Gastroesophageal sphincter (tissue), 4 donors: Measurements from ENCODE around the gene RHBG. TPM values are rescaled to one million over a fixed set of nuclear protein-coding genes. Genes with fewer than 3 reads are reported as not detected.

Experiments
- ATAC-seq: fragments of 150-250 bp; one replicate; pipeline ENCODE4 v1.9.1; 2016; ENCODE audit warnings: mild to moderate bottlenecking, moderate library complexity
- H3K27ac ChIP-seq, 4 donors: fragments of 200-600 bp; sonication (generic) in 3 of 4; 1 replicate in 3 of 4; 2 replicates in 1 of 4; pipeline ENCODE4 v1.5.1; 2016 to 2019
- H3K27me3 ChIP-seq: fragments of 200-600 bp; sonication (generic); one replicate; pipeline ENCODE4 v1.5.1; 2019
- H3K36me3 ChIP-seq, 2 donors: fragments of 200-600 bp; sonication (generic); one replicate each; pipeline ENCODE4 v1.5.1; 2019; ENCODE audit warnings: control low read depth in 1 of 2
- H3K4me1 ChIP-seq, 3 donors: fragments of 200-600 bp; sonication (generic); 1 replicate in 2 of 3; 2 replicates in 1 of 3; pipeline ENCODE4 v1.5.1; 2016 to 2019; ENCODE audit warnings: control low read depth in 2 of 3
- H3K4me3 ChIP-seq, 2 donors: fragments of 200-600 bp; sonication (generic); one replicate each; pipeline ENCODE4 v1.5.1; 2019; ENCODE audit warnings: mild to moderate bottlenecking in 1 of 2, moderate library complexity in 1 of 2
- H3K9me3 ChIP-seq, 3 donors: fragments of 200-600 bp; sonication (generic); one replicate each; pipeline ENCODE4 v1.5.1; 2017 to 2019; ENCODE audit warnings: control low read depth in 2 of 3
- CTCF ChIP-seq, 4 experiments: fragments of 200-600 bp in 2 of 4; fragments of 450-650 bp in 2 of 4; sonication (generic) in 1 of 4; IDR thresholded peaks; one replicate each; pipeline ENCODE4 v1.5.1; 2017 to 2019; ENCODE audit warnings: antibody characterized with exemption in 4 of 4, mild to moderate bottlenecking in 2 of 4, moderate library complexity in 2 of 4
- EP300 ChIP-seq: sonication (generic); formaldehyde crosslinking; IDR thresholded peaks from one replicate; pipeline ENCODE4 v1.6.1; 2017; ENCODE audit warnings: antibody characterized with exemption, mild to moderate bottlenecking
- POLR2A ChIP-seq, 2 donors: fragments of 450-650 bp; IDR thresholded peaks; one replicate each; pipeline ENCODE4 v1.6.1; 2017; ENCODE audit warnings: antibody characterized with exemption in 2 of 2, mild to moderate bottlenecking in 2 of 2, moderate library complexity in 1 of 2
- POLR2AphosphoS5 ChIP-seq: sonication (generic); formaldehyde crosslinking; IDR thresholded peaks from one replicate; pipeline ENCODE4 v1.6.1; 2017; ENCODE audit warnings: antibody characterized with exemption
- WGBS, 2 donors: methylation state at CpG; one replicate each; pipeline ENCODE4 v1.1.5; 2018; ENCODE audit warnings: low coverage in 1 of 2; 5-methylcytosine and 5-hydroxymethylcytosine counted together
- total RNA-seq, 4 donors: library from RNA; depleted of rRNA; stranded (reverse); fragments of >200 nt; gene quantifications; one replicate each; pipeline ENCODE4 v1.1.0, GENCODE V29; 2016

The RHBG gene
- total RNA-seq, 4 donors from 2014 or later, result not detected

GRCh38 chr1:156429313-156430060 is 60.5 kb downstream of the RHBG start:
- Histone ChIP-seq H3K9me3 (no peaks in the 10 kb centered on the region), H3K27ac (no peak overlapping the region), H3K4me1 (no peaks in the 10 kb centered on the region), H3K36me3 (no peaks in the 10 kb centered on the region), H3K4me3 (no peak overlapping the region), H3K27me3 (peaks cover 100% of the 10 kb centered on the region)
- 5 to 10% methylated on average over 9 to 10 of the region's 13 CpGs for WGBS, 2 donors
- no peak for TF ChIP-seq EP300
- TF ChIP-seq CTCF (IDR thresholded peaks at IDR 0.05), result no peak
- TF ChIP-seq POLR2A (IDR thresholded peaks at IDR 0.05), result no peak
- no peak for TF ChIP-seq POLR2AphosphoS5
- no peak for ATAC-seq

- TF ChIP-seq CTCF (IDR thresholded peaks at IDR 0.05) (no peak), EP300 (no peak)
- Histone ChIP-seq H3K27ac (no peak overlapping the region), H3K36me3 (no peaks in the 10 kb centered on the region), H3K27me3 (peaks cover 100% of the 10 kb centered on the region), H3K4me3 (no peak overlapping the region), H3K9me3 (no peaks in the 10 kb centered on the region), H3K4me1 (peaks cover 0 to 2% (median 0%) of the 10 kb centered on the region in 3 donors)
- no peak for ATAC-seq
- 1 to 18% methylated on average over 6 to 7 of the region's 7 CpGs for WGBS, 2 donors
Observed at GRCh38 chr1:156430303-156430702, 61.3 kb downstream of the RHBG start.

- peaks cover 0 to 7% (median 0%) of the 10 kb centered on the region in 3 donors for H3K4me1 ChIP-seq
- H3K27ac ChIP-seq, result no peak overlapping the region
- ATAC-seq, result no peak
- WGBS, 2 donors, result no CpG with 5 or more reads among the region's 3 CpGs
- TF ChIP-seq CTCF (IDR thresholded peaks at IDR 0.05) (no peak), POLR2AphosphoS5 (no peak), POLR2A (IDR thresholded peaks at IDR 0.05) (no peak), EP300 (no peak)
- no peaks in the 10 kb centered on the region for H3K9me3 ChIP-seq
- H3K4me3 ChIP-seq, result no peak overlapping the region
- peaks cover 100% of the 10 kb centered on the region for H3K27me3 ChIP-seq
- no peaks in the 10 kb centered on the region for H3K36me3 ChIP-seq
Observed at GRCh38 chr1:156430866-156431265, 61.9 kb downstream of the RHBG start.

- TF ChIP-seq POLR2A (IDR thresholded peaks at IDR 0.05) (no peak), CTCF (IDR thresholded peaks at IDR 0.05) (no peak), EP300 (no peak), POLR2AphosphoS5 (no peak)
- WGBS, 2 donors, result 38 to 47% methylated on average over 2 of the region's 4 CpGs
- no peak overlapping the region for H3K4me3 ChIP-seq
- H3K36me3 ChIP-seq, result no peaks in the 10 kb centered on the region
- H3K9me3 ChIP-seq, result no peaks in the 10 kb centered on the region
- no peak for ATAC-seq
- peaks cover 0 to 12% (median 3%) of the 10 kb centered on the region in 3 donors for H3K4me1 ChIP-seq
- no peak overlapping the region for H3K27ac ChIP-seq
- H3K27me3 ChIP-seq, result peaks cover 100% of the 10 kb centered on the region
Observed at GRCh38 chr1:156431366-156431765, 62.4 kb downstream of the RHBG start.
